ENCODE results near the gene TSN.
"Not testable (repeated sequence)": the region's sequence is repeated elsewhere in the genome, so short reads cannot be mapped to it uniquely, and the experiment has no call there.

Gene TSN

DNA sequence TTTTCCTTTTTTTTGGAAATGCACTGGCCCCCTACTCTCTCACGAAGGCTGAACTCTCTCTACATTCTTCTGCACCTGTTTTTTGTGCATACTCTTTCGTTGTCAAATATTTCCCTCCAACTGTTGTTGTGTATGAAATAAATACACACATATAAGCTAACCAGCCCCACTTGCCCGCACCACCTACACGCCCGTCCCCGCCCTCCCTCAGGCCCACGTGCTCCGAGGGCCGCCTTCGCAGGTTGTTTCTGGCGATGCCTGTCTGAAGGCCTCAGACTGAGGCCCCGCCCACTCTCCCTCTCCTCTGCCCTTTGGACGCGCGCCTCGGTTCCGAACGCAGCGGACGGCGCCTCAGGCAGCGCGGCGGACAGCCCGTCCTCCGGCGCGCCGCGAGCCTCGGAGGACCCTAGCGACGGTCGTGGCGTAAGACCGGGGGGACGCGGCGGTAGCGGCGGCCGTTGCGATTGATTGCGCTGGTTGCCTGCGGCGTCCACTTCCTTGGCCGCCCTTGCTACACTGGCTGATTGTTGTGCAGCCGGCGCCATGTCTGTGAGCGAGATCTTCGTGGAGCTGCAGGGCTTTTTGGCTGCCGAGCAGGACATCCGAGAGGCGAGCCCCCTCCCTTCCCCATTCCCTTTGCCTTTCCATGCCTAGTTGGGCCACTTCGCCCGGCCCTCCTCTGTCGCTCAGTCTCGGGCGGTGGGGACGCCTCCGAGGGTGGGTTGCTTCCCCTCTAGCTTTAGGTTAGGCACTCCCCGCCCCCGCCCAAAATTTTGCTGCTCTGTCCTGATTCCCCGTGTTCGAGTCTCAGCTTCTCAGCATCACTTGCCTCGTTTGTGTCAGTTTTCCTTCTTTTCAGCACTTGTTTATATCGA lies at the start of gene TSN:
Gene TSN (plus strand): TSS at position 415 of the 875 bp plus-strand sequence. CDS start 129 bp downstream, at position 544.
- H3K4me1 ChIP-seq: peaks cover 27% of the 10 kb centered on the region
- H3K27me3 ChIP-seq: no peaks in the 10 kb centered on the region
- peaks cover 18% of the 10 kb centered on the region; the same call in 1 of the 2 replicates for H4K20me1 ChIP-seq
- H3K27ac ChIP-seq: peak within 1 kb of the TSS; percentile 89
- H3K36me3 ChIP-seq: peaks cover 32% of the 10 kb centered on the region
- H3K9ac ChIP-seq: peak within 1 kb of the TSS; percentile 94
- peak within 1 kb of the TSS; percentile 90 for H3K4me3 ChIP-seq
- peak within 1 kb of the TSS; percentile 96 for H3K4me2 ChIP-seq
- TF ChIP-seq Cebpa-rat (IDR thresholded peaks at IDR 0.05): no peak
- H3K9me3 ChIP-seq: no peaks in the 10 kb centered on the region

DNA sequence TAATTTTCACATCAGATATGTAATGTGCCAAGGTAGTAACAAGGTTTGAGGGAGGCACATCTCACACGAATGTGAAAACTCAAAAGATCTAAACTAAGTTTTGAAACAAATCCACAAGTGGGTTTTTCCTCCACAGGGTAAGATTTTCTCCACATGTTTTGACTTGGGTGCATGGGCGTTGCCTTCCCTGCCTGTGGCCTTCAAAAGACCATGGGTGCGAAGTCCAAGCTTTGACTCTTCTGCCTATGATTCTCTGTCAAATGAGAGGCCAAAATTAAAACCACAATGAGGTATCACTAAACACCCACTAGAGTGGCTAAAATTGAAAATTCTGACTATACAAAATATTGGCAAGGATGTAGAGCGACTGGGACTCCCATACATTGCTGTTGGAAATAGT lies 49.5 kb upstream of the TSN start:
- Histone ChIP-seq H3K36me3 (no peaks in the 10 kb centered on the region), H3K4me3 (no peak overlapping the region), H3K4me2 (no peak overlapping the region), H3K9ac (no peak overlapping the region), H3K9me3 (no peaks in the 10 kb centered on the region), H4K20me1 (no peaks in the 10 kb centered on the region), H3K27ac (no peak overlapping the region), H3K4me1 (peaks cover 50% of the 10 kb centered on the region), H3K27me3 (no peaks in the 10 kb centered on the region)
- no peak for TF ChIP-seq Cebpa-rat (IDR thresholded peaks at IDR 0.05)

GRCh38 chr2:121707344-121707919 lies 48.0 kb upstream of the TSN start:
- Histone ChIP-seq H3K9ac (no peak overlapping the region), H3K4me2 (no peak overlapping the region), H3K9me3 (no peaks in the 10 kb centered on the region), H4K20me1 (no peaks in the 10 kb centered on the region), H3K27me3 (no peaks in the 10 kb centered on the region), H3K27ac (no peak overlapping the region), H3K4me3 (no peak overlapping the region), H3K36me3 (no peaks in the 10 kb centered on the region), H3K4me1 (peaks cover 40% of the 10 kb centered on the region)
- no peak for TF ChIP-seq Cebpa-rat (IDR thresholded peaks at IDR 0.05)

- Histone ChIP-seq H3K9ac (no peak overlapping the region), H3K9me3 (no peaks in the 10 kb centered on the region), H3K4me2 (no peak overlapping the region)
These were observed 47.5 kb upstream of the TSN start for GRCh38 chr2:121707920-121708361.

DNA sequence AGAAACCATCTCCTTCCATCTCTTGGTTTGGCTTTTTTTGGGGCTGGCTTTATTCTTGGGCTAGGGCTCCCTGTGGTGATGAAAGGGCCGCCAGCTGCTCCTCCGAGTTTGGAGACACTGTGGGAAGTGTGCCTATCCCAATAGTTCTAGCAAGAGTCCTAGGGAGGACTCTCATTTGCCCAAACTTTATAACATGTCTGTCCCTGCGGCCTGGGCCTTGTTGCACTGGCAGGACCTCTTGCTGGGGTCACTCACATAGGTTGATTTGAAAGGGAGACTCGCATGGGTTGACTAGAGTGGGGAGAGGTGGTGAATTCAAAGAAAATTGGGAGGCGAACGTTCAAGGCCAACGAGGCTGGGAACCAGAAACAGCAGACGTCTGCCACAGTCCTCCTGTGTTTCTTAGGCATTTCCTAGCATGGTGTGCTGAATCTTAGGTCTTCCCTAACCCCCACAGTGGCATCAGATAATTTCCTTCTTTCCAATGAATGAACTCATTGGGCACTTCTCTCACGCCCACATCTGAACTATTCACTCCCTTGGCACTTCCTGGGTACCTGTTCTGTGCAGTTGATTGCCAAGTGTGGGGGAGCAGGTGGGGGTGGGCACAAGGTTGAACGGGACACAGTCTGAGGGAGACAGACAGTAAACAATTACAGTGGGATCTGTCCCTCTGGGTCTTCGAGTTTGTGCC lies 45.5 kb upstream of the TSN start:
- Histone ChIP-seq H3K4me3 (no peak overlapping the region), H3K27me3 (no peaks in the 10 kb centered on the region), H3K36me3 (no peaks in the 10 kb centered on the region), H3K27ac (no peak overlapping the region), H3K4me1 (peaks cover 37% of the 10 kb centered on the region), H4K20me1 (no peaks in the 10 kb centered on the region), H3K4me2 (no peak overlapping the region), H3K9me3 (no peaks in the 10 kb centered on the region), H3K9ac (no peak overlapping the region)
- TF ChIP-seq Cebpa-rat (IDR thresholded peaks at IDR 0.05): no peak

More at GRCh38 chr2:121707920-121708361, 47.5 kb upstream of the TSN start:
- TF ChIP-seq Cebpa-rat (IDR thresholded peaks at IDR 0.05): no peak
- Histone ChIP-seq H4K20me1 (no peaks in the 10 kb centered on the region), H3K4me3 (no peak overlapping the region), H3K4me1 (peaks cover 40% of the 10 kb centered on the region), H3K36me3 (no peaks in the 10 kb centered on the region), H3K27me3 (no peaks in the 10 kb centered on the region), H3K27ac (no peak overlapping the region)

- no peak overlapping the region for H3K4me3 ChIP-seq
- peaks cover 30% of the 10 kb centered on the region for H3K4me1 ChIP-seq
- H3K36me3 ChIP-seq: no peaks in the 10 kb centered on the region
- no peaks in the 10 kb centered on the region for H4K20me1 ChIP-seq
- no peak overlapping the region for H3K27ac ChIP-seq
- no peak overlapping the region for H3K9ac ChIP-seq
- no peaks in the 10 kb centered on the region for H3K9me3 ChIP-seq
- no peak overlapping the region for H3K4me2 ChIP-seq
- H3K27me3 ChIP-seq: no peaks in the 10 kb centered on the region
- no peak for TF ChIP-seq Cebpa-rat (IDR thresholded peaks at IDR 0.05)
These were observed 44.8 kb upstream of the TSN start for GRCh38 chr2:121710470-121711170.

DNA sequence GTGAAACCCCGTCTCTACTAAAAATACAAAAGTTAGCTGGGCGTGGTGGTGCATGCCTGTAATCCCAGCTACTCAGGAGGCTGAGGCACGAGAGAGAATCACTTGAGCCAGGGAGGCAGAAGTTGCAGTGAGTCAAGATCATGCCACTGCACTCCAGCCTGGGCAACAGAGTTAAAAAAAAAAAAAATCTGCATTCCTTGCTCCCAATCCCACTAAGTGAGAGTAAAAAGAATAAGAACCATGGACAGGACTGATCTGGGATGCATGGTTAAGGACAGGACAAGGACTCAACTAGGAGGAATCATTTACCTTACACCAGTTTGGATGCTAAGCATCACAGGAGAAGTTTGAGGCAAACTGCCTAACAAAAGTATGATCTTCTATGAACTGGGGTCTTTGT lies 44.0 kb upstream of the TSN start:
- H4K20me1 ChIP-seq, H3K36me3 ChIP-seq, H3K27ac ChIP-seq, H3K27me3 ChIP-seq, H3K9me3 ChIP-seq, H3K9ac ChIP-seq, H3K4me2 ChIP-seq, H3K4me3 ChIP-seq: not testable (repeated sequence)
- peaks cover 22% of the 10 kb centered on the region for H3K4me1 ChIP-seq

- Histone ChIP-seq H3K36me3 (no peaks in the 10 kb centered on the region), H3K27me3 (no peaks in the 10 kb centered on the region), H3K4me2 (no peak overlapping the region), H3K9ac (no peak overlapping the region), H4K20me1 (no peaks in the 10 kb centered on the region), H3K4me1 (no peaks in the 10 kb centered on the region), H3K9me3 (no peaks in the 10 kb centered on the region), H3K27ac (no peak overlapping the region), H3K4me3 (no peak overlapping the region)
- TF ChIP-seq Cebpa-rat (IDR thresholded peaks at IDR 0.05): no peak
These were observed 39.3 kb upstream of the TSN start for GRCh38 chr2:121716126-121716525.

DNA sequence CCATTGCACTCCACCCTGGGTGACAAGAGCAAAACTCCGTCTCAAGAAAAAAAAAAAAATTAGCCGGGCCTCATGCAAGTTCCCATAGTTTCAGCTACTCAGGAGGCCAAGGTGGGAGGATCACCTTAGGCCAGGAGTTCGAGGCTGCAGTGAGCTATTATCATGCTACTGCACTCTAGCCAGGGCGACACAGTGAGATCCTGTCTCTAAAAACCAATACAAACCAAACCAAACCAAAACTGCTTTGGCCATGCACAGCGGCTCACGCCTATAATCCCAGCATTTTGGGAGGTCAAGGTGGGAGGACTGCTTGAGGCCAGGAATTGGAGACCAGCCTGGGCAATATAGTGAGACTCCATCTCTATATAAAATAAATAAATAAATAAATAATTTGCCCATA lies 37.9 kb upstream of the TSN start:
- no peaks in the 10 kb centered on the region for H4K20me1 ChIP-seq
- H3K36me3 ChIP-seq: no peaks in the 10 kb centered on the region
- no peaks in the 10 kb centered on the region; the same call in 1 of the 2 replicates for H3K4me1 ChIP-seq
- no peak overlapping the region for H3K27ac ChIP-seq
- H3K27me3 ChIP-seq: no peaks in the 10 kb centered on the region
- no peak overlapping the region for H3K9ac ChIP-seq
- no peaks in the 10 kb centered on the region for H3K9me3 ChIP-seq
- no peak for TF ChIP-seq Cebpa-rat (IDR thresholded peaks at IDR 0.05)
- H3K4me2 ChIP-seq: no peak overlapping the region
- no peak overlapping the region for H3K4me3 ChIP-seq
